NCI-H1417 treated with DMSO at 0.1 percent for 48 hours (cell line): ENCODE measurements around the gene RFT1.
A peak's percentile ranks its signal among the peaks of the same experiment; 100 is the strongest.

Source experiments
- DNase-seq: peaks from one replicate; lab custom pipeline; 2025; lab: John Stamatoyannopoulos, UW

Gene RFT1

GRCh38 chr3:53126601-53127000, 3.6 kb downstream of the RFT1 start:
- no peak for DNase-seq

- no peak for DNase-seq
Observed at GRCh38 chr3:53123953-53124352, 6.3 kb downstream of the RFT1 start.

- DNase-seq, result no peak
Observed at GRCh38 chr3:53123510-53123909, 6.7 kb downstream of the RFT1 start.

GRCh38 chr3:53122933-53123305, 7.3 kb downstream of the RFT1 start:
- DNase-seq, result no peak

GRCh38 chr3:53122255-53122932, 7.8 kb downstream of the RFT1 start:
- no peak for DNase-seq

- no peak for DNase-seq
Observed at GRCh38 chr3:53120336-53120735, 9.9 kb downstream of the RFT1 start.

GRCh38 chr3:53116956-53117355, 13.3 kb downstream of the RFT1 start:
- no peak for DNase-seq

- DNase-seq, result no peak
Observed at GRCh38 chr3:53114412-53115074, 15.7 kb downstream of the RFT1 start.

- peak; percentile 1 for DNase-seq
Observed at GRCh38 chr3:53114011-53114400, 16.2 kb downstream of the RFT1 start.

- no peak for DNase-seq
Observed at GRCh38 chr3:53113293-53114010, 16.8 kb downstream of the RFT1 start.

- DNase-seq, result no peak
Observed at GRCh38 chr3:53111822-53112221, 18.4 kb downstream of the RFT1 start.

- DNase-seq, result no peak
Observed at GRCh38 chr3:53109891-53110771, 20.1 kb downstream of the RFT1 start.

GRCh38 chr3:53109190-53109589, 21.0 kb downstream of the RFT1 start:
- DNase-seq, result no peak

GRCh38 chr3:53104762-53105161, 25.5 kb downstream of the RFT1 start:
- no peak for DNase-seq

- no peak for DNase-seq
Observed at GRCh38 chr3:53103397-53104296, 26.6 kb downstream of the RFT1 start.

GRCh38 chr3:53102601-53103147, 27.6 kb downstream of the RFT1 start:
- no peak for DNase-seq

GRCh38 chr3:53101956-53102355, 28.3 kb downstream of the RFT1 start:
- DNase-seq, result no peak

GRCh38 chr3:53100818-53101466, 29.3 kb downstream of the RFT1 start:
- DNase-seq, result no peak

GRCh38 chr3:53097887-53098286, 32.3 kb downstream of the RFT1 start:
- DNase-seq, result no peak

GRCh38 chr3:53092942-53093341, 37.3 kb downstream of the RFT1 start:
- DNase-seq, result no peak
